ENCODE measurements around the gene CCDC33.

- TF ChIP-seq, protein P1, sequence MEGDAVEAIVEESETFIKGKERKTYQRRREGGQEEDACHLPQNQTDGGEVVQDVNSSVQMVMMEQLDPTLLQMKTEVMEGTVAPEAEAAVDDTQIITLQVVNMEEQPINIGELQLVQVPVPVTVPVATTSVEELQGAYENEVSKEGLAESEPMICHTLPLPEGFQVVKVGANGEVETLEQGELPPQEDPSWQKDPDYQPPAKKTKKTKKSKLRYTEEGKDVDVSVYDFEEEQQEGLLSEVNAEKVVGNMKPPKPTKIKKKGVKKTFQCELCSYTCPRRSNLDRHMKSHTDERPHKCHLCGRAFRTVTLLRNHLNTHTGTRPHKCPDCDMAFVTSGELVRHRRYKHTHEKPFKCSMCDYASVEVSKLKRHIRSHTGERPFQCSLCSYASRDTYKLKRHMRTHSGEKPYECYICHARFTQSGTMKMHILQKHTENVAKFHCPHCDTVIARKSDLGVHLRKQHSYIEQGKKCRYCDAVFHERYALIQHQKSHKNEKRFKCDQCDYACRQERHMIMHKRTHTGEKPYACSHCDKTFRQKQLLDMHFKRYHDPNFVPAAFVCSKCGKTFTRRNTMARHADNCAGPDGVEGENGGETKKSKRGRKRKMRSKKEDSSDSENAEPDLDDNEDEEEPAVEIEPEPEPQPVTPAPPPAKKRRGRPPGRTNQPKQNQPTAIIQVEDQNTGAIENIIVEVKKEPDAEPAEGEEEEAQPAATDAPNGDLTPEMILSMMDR (conservative IDR thresholded peaks at IDR 0.05; ENCODE audit: low read depth, low read length): no peak
- no peak for TF ChIP-seq EZH2 (IDR thresholded peaks at IDR 0.05; ENCODE audit: low read length, unreplicated experiment)
Measured at GRCh38 chr15:74352393-74352910, 116.3 kb downstream of the CCDC33 start.

All from PC-3 (cell line).